ENCODE results near the gene CTTNBP2.

The CTTNBP2 gene

GRCh38 chr7:117810642-117811512, 62.4 kb downstream of the CTTNBP2 start:
- Histone ChIP-seq H3K27me3 (ENCODE audit: low read length) (no peaks in the 10 kb centered on the region), H3F3A (ENCODE audit: insufficient read depth) (no peaks in the 10 kb centered on the region), H4K20me1 (ENCODE audit: low read depth, low read length) (no peaks in the 10 kb centered on the region), H3K79me2 (ENCODE audit: insufficient read depth, low read length) (no peaks in the 10 kb centered on the region), H3K9me3 (ENCODE audit: insufficient read depth, low read length) (no peaks in the 10 kb centered on the region), H3K36me3 (ENCODE audit: low read length) (no peaks in the 10 kb centered on the region), H3K4me2 (ENCODE audit: low read depth, low read length, poor library complexity, severe bottlenecking) (no peak overlapping the region), H3K4me3 (ENCODE audit: insufficient read depth, low read length, poor library complexity, severe bottlenecking) (no peak overlapping the region), H3K27ac (ENCODE audit: low read depth, low read length) (no peak overlapping the region), H3K9ac (ENCODE audit: low read length) (no peak overlapping the region), H3K9me2 (replicated peaks; ENCODE audit: insufficient read depth, low read length) (no peaks in the 10 kb centered on the region), H2AFZ (ENCODE audit: low read depth, low read length, severe bottlenecking) (no peak overlapping the region)
- TF ChIP-seq CTCF (IDR thresholded peaks at IDR 0.05; ENCODE audit: insufficient read depth, low read length, poor library complexity, severe bottlenecking) (no peak), EZH2phosphoT487 (conservative IDR thresholded peaks at IDR 0.05; ENCODE audit: low read length) (no peak)

GRCh38 chr7:117809958-117810357, 63.3 kb downstream of the CTTNBP2 start:
- H3K9me3 ChIP-seq (ENCODE audit: insufficient read depth, low read length) = no peaks in the 10 kb centered on the region
- H2AFZ ChIP-seq (ENCODE audit: low read depth, low read length, severe bottlenecking) = no peak overlapping the region
- no peaks in the 10 kb centered on the region for H3K36me3 ChIP-seq (ENCODE audit: low read length)
- no peaks in the 10 kb centered on the region for H4K20me1 ChIP-seq (ENCODE audit: low read depth, low read length)
- H3K79me2 ChIP-seq (ENCODE audit: insufficient read depth, low read length) = no peaks in the 10 kb centered on the region
- no peak overlapping the region for H3K4me2 ChIP-seq (ENCODE audit: low read depth, low read length, poor library complexity, severe bottlenecking)
- H3F3A ChIP-seq (ENCODE audit: insufficient read depth) = no peaks in the 10 kb centered on the region
- H3K9ac ChIP-seq (ENCODE audit: low read length) = no peak overlapping the region
- no peaks in the 10 kb centered on the region for H3K9me2 ChIP-seq (replicated peaks; ENCODE audit: insufficient read depth, low read length)
- no peak overlapping the region for H3K4me3 ChIP-seq (ENCODE audit: insufficient read depth, low read length, poor library complexity, severe bottlenecking)
- TF ChIP-seq CTCF (IDR thresholded peaks at IDR 0.05; ENCODE audit: insufficient read depth, low read length, poor library complexity, severe bottlenecking) (no peak), EZH2phosphoT487 (conservative IDR thresholded peaks at IDR 0.05; ENCODE audit: low read length) (no peak)
- no peaks in the 10 kb centered on the region for H3K27me3 ChIP-seq (ENCODE audit: low read length)
- H3K27ac ChIP-seq (ENCODE audit: low read depth, low read length) = no peak overlapping the region

GRCh38 chr7:117808910-117809705, 64.1 kb downstream of the CTTNBP2 start:
- no peaks in the 10 kb centered on the region for H3K9me2 ChIP-seq (replicated peaks; ENCODE audit: insufficient read depth, low read length)
- no peak overlapping the region for H3K27ac ChIP-seq (ENCODE audit: low read depth, low read length)

More at GRCh38 chr7:117808910-117809705, 64.1 kb downstream of the CTTNBP2 start:
- H3K36me3 ChIP-seq (ENCODE audit: low read length) = no peaks in the 10 kb centered on the region
- TF ChIP-seq CTCF (IDR thresholded peaks at IDR 0.05; ENCODE audit: insufficient read depth, low read length, poor library complexity, severe bottlenecking) (no peak), EZH2phosphoT487 (conservative IDR thresholded peaks at IDR 0.05; ENCODE audit: low read length) (no peak)
- H4K20me1 ChIP-seq (ENCODE audit: low read depth, low read length) = no peaks in the 10 kb centered on the region
- no peaks in the 10 kb centered on the region for H3K9me3 ChIP-seq (ENCODE audit: insufficient read depth, low read length)
- H3K4me2 ChIP-seq (ENCODE audit: low read depth, low read length, poor library complexity, severe bottlenecking) = no peak overlapping the region
- H3K27me3 ChIP-seq (ENCODE audit: low read length) = no peaks in the 10 kb centered on the region
- no peak overlapping the region for H2AFZ ChIP-seq (ENCODE audit: low read depth, low read length, severe bottlenecking)
- H3F3A ChIP-seq (ENCODE audit: insufficient read depth) = no peaks in the 10 kb centered on the region
- no peaks in the 10 kb centered on the region for H3K79me2 ChIP-seq (ENCODE audit: insufficient read depth, low read length)
- H3K9ac ChIP-seq (ENCODE audit: low read length) = no peak overlapping the region
- H3K4me3 ChIP-seq (ENCODE audit: insufficient read depth, low read length, poor library complexity, severe bottlenecking) = no peak overlapping the region
